B cell (primary cell): ENCODE data around the gene PRR11. TPM values are rescaled to one million over a fixed set of nuclear protein-coding genes. Genes with fewer than 3 reads are reported as not detected.

Experiments
- ATAC-seq: fragments of 200-7000 bp; cut with Tn5 transposase; one replicate; pipeline ENCODE4 v1.10.0; 2021; ENCODE audit warnings: low read depth, mild to moderate bottlenecking, moderate number of reproducible peaks, moderate library complexity
- CTCF ChIA-PET: fragments of 350-600 bp; sonication (Branson Sonifier 250); formaldehyde crosslinking; loops from one replicate; lab custom pipeline; 2021; ENCODE audit warnings: antibody characterized with exemption, inconsistent platforms; lab: Charles Lee
- POLR2A ChIA-PET: fragments of 350-600 bp; sonication (Branson Sonifier 250); formaldehyde crosslinking; loops from one replicate; lab custom pipeline; 2021; ENCODE audit warnings: antibody characterized with exemption; lab: Charles Lee
- DNase-seq: peaks from one replicate; pipeline ENCODE4 v3.0.0; 2013
- H2AFZ ChIP-seq: 2 replicates; pipeline ENCODE4 v1.6.1; 2012; ENCODE audit warnings: mild to moderate bottlenecking, low read depth, low read length; ENCODE audit not compliant: insufficient read depth, poor library complexity, severe bottlenecking
- H3K27ac ChIP-seq, 2 donors: 1 replicate in 1 of 2; 2 replicates in 1 of 2; pipeline ENCODE4 v1.5.1; 2012 to 2013; ENCODE audit warnings: low read length in 2 of 2, mild to moderate bottlenecking in 2 of 2, moderate library complexity in 1 of 2
- H3K27me3 ChIP-seq, 4 experiments: fragments of 200-600 bp in 1 of 4; sonication (generic) in 1 of 4; replicated peaks in 1 of 4; 1 replicate in 2 of 4; 2 replicates in 2 of 4; pipeline versions ENCODE4 v1.6.1 to v1.7.0; 2013 to 2016; ENCODE audit warnings: low read length in 3 of 4, mild to moderate bottlenecking in 2 of 4, mixed read lengths in 1 of 4, moderate library complexity in 1 of 4; ENCODE audit not compliant: insufficient read depth in 4 of 4, control insufficient read depth in 3 of 4; ENCODE audit errors: control extremely low read depth in 1 of 4
- H3K36me3 ChIP-seq, 2 experiments: replicated peaks in 1 of 2; 1 replicate in 1 of 2; 2 replicates in 1 of 2; pipeline versions ENCODE4 v1.6.1 to v1.7.1; 2013; ENCODE audit warnings: low read length in 1 of 2; ENCODE audit not compliant: insufficient read depth in 2 of 2, control insufficient read depth in 1 of 2; ENCODE audit errors: control extremely low read depth in 1 of 2, extremely low read depth in 1 of 2
- H3K4me1 ChIP-seq, 2 donors: fragments of 200-600 bp in 1 of 2; sonication (generic) in 1 of 2; 1 replicate in 1 of 2; 2 replicates in 1 of 2; pipeline versions ENCODE4 v1.5.1 to v1.6.1; 2013 to 2017; ENCODE audit warnings: low read length in 2 of 2; ENCODE audit not compliant: control insufficient read depth in 2 of 2, insufficient read depth in 2 of 2
- H3K4me2 ChIP-seq: replicated peaks from 2 replicates; pipeline ENCODE3; 2012; ENCODE audit warnings: mild to moderate bottlenecking, low read depth, low read length; ENCODE audit not compliant: poor library complexity, severe bottlenecking
- H3K4me3 ChIP-seq, 5 experiments: fragments of 200-600 bp in 1 of 5; sonication (generic) in 1 of 5; 1 replicate in 3 of 5; 2 replicates in 2 of 5; pipeline versions ENCODE4 v1.5.1 to v1.7.0; 2011 to 2016; ENCODE audit warnings: low read length in 4 of 5, mild to moderate bottlenecking in 4 of 5, low read depth in 2 of 5, control low read depth in 1 of 5, moderate library complexity in 1 of 5; ENCODE audit not compliant: insufficient read depth in 1 of 5; ENCODE audit errors: control extremely low read depth in 1 of 5, extremely low read depth in 1 of 5
- H3K79me2 ChIP-seq: fragments of 200-600 bp; sonication (generic); one replicate; pipeline ENCODE4 v1.6.0; 2016; ENCODE audit warnings: low read length; ENCODE audit not compliant: control insufficient read depth, insufficient read depth
- H3K9ac ChIP-seq: fragments of 200-600 bp; sonication (generic); 2 replicates; pipeline ENCODE4 v1.6.1; 2017; ENCODE audit warnings: mild to moderate bottlenecking, low read length, moderate library complexity
- H3K9me3 ChIP-seq, 3 donors: one replicate each; pipeline versions ENCODE4 v1.6.1 to v1.7.1; 2013; ENCODE audit warnings: low read length in 2 of 3; ENCODE audit not compliant: control insufficient read depth in 2 of 3, insufficient read depth in 1 of 3; ENCODE audit errors: control extremely low read depth in 1 of 3
- H4K20me1 ChIP-seq: 2 replicates; pipeline ENCODE4 v1.6.0; 2012; ENCODE audit warnings: mild to moderate bottlenecking, low read length; ENCODE audit not compliant: insufficient read depth, control insufficient read depth, poor library complexity, severe bottlenecking
- H3K27ac Mint-ChIP-seq: one replicate; pipeline ENCODE4 v1.8.0; 2021; ENCODE audit warnings: mixed read lengths
- H3K27me3 Mint-ChIP-seq: one replicate; pipeline ENCODE4 v1.8.0; 2021; ENCODE audit warnings: mixed read lengths
- H3K4me1 Mint-ChIP-seq: one replicate; pipeline ENCODE4 v1.8.0; 2021; ENCODE audit warnings: mixed read lengths
- H3K4me3 Mint-ChIP-seq: one replicate; pipeline ENCODE4 v1.8.0; 2021; ENCODE audit warnings: mixed read lengths
- H3K9me3 Mint-ChIP-seq: one replicate; pipeline ENCODE4 v1.8.0; 2022; ENCODE audit warnings: mixed read lengths; ENCODE audit not compliant: insufficient read depth
- EZH2 ChIP-seq: IDR thresholded peaks from 2 replicates; pipeline ENCODE4 v1.6.1; 2012; ENCODE audit warnings: borderline replicate concordance, low read depth, mild to moderate bottlenecking, moderate library complexity, low read length; ENCODE audit not compliant: insufficient read depth, poor library complexity, severe bottlenecking
- WGBS: methylation state at CpG from one replicate; pipeline ENCODE4 v1.1.5; 2013; ENCODE audit warnings: missing lambda C conversion rate; ENCODE audit not compliant: insufficient coverage; 5-methylcytosine and 5-hydroxymethylcytosine counted together
- intact Hi-C: fragments of 100-400 bp; cut with micrococcal nuclease; formaldehyde crosslinking; loops from one replicate; pipeline ENCODE4 v1.10.0; 2022
- polyA plus RNA-seq: library from polyadenylated mRNA; depleted of rRNA; stranded (reverse); fragments of >200 nt; gene quantifications from 2 replicates; pipeline ENCODE4 v1.2.3, GENCODE V29; 2012
- total RNA-seq, 2 donors: library from RNA; stranded (reverse); fragments of 120-200 nt in 1 of 2; gene quantifications; 1 replicate in 1 of 2; 2 replicates in 1 of 2; pipeline versions ENCODE4 v1.2.3 to v1.2.4, GENCODE V29; 2013 to 2022
- TF ChIP-seq, protein P1 (sequence below): fragments of 200-600 bp; IDR thresholded peaks from one replicate; pipeline ENCODE4 v1.8.0; 2022; ENCODE audit warnings: antibody characterized with exemption, mild to moderate bottlenecking

Gene PRR11
- total and polyA plus RNA-seq, 2 donors (not counting 1 experiment from before 2014, with no cell fraction given): 1.2 to 1.5 TPM

DNA sequence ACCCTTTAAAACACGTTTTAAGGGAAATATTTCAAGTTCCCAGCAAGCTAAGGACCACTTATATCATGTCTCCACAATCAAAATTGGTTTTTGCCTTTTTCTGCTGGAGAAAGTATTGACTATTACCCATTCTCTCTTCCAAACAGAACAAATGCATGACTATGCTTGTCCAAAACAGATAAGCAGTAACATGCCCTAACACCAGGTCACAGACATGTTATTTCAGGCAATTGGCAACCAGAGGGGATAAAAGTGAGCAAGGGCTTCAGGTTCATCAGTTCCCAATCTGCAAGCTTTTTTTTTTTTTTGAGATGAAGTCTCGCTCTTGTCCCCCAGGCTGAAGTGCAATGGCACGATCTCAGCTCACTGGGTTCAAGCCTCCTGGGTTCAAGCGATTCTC is 15.6 kb upstream of the PRR11 start:
- Histone ChIP-seq H3K27ac (no peak overlapping the region), H3K9me3 (no peaks in the 10 kb centered on the region), H3K9ac (no peak overlapping the region), H3K4me1 (no peaks in the 10 kb centered on the region), H3K36me3 (no peaks in the 10 kb centered on the region), H4K20me1 (no peaks in the 10 kb centered on the region), H3K79me2 (peaks cover 90% of the 10 kb centered on the region), H3K4me3 (no peak overlapping the region), H3K4me2 (no peak overlapping the region), H3K27me3 (no peaks in the 10 kb centered on the region), H2AFZ (no peak overlapping the region)
- no peak overlapping the region for H3K27ac Mint-ChIP-seq
- no peaks in the 10 kb centered on the region for H3K4me1 Mint-ChIP-seq
- ATAC-seq: no peak
- no peaks in the 10 kb centered on the region for H3K9me3 Mint-ChIP-seq
- H3K27me3 Mint-ChIP-seq: no peaks in the 10 kb centered on the region
- 100% methylated on average over 1 of the region's 4 CpGs for WGBS
- no peak overlapping the region for H3K4me3 Mint-ChIP-seq
- intact Hi-C loops: no loop called here
- ChIA-PET CTCF (no interaction called here), POLR2A (no interaction called here)
- TF ChIP-seq EZH2: no peak
- TF ChIP-seq, protein P1, sequence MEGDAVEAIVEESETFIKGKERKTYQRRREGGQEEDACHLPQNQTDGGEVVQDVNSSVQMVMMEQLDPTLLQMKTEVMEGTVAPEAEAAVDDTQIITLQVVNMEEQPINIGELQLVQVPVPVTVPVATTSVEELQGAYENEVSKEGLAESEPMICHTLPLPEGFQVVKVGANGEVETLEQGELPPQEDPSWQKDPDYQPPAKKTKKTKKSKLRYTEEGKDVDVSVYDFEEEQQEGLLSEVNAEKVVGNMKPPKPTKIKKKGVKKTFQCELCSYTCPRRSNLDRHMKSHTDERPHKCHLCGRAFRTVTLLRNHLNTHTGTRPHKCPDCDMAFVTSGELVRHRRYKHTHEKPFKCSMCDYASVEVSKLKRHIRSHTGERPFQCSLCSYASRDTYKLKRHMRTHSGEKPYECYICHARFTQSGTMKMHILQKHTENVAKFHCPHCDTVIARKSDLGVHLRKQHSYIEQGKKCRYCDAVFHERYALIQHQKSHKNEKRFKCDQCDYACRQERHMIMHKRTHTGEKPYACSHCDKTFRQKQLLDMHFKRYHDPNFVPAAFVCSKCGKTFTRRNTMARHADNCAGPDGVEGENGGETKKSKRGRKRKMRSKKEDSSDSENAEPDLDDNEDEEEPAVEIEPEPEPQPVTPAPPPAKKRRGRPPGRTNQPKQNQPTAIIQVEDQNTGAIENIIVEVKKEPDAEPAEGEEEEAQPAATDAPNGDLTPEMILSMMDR: no peak
- no peak for DNase-seq

DNA sequence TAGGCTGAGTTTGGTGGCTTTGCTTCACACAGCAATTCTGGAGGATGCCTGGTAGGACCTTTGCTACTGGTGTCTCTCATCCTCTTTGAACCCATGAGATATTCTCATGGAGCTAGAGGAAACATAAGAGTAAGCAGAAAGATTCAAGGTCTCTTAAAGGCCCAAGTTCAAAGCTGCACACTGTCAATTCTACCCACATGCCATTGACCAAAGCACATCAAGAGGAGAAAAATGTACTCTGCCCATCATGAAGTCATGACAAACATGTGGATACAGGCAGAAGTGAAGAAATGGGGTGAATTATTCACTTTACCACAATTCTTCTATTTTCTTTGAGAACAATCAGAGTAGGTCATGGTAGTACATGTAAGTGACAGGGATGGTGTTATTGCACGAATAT is 13.7 kb upstream of the PRR11 start:
- Histone ChIP-seq H2AFZ (no peak overlapping the region), H3K4me3 (no peak overlapping the region), H3K27me3 (no peaks in the 10 kb centered on the region), H3K9ac (no peak overlapping the region), H4K20me1 (no peaks in the 10 kb centered on the region), H3K27ac (no peak overlapping the region), H3K9me3 (no peaks in the 10 kb centered on the region), H3K79me2 (peaks cover 93% of the 10 kb centered on the region), H3K4me2 (no peak overlapping the region), H3K4me1 (no peaks in the 10 kb centered on the region), H3K36me3 (no peaks in the 10 kb centered on the region)
- no peak for DNase-seq
- intact Hi-C loops: no loop called here
- ATAC-seq: no peak
- Mint-ChIP-seq H3K27ac (no peak overlapping the region), H3K27me3 (no peaks in the 10 kb centered on the region), H3K4me1 (no peaks in the 10 kb centered on the region), H3K9me3 (no peaks in the 10 kb centered on the region), H3K4me3 (no peak overlapping the region)
- CTCF ChIA-PET: no interaction called here
- TF ChIP-seq, protein P1: no peak
- TF ChIP-seq EZH2: no peak
- no CpG with 5 or more reads among the region's 1 CpG for WGBS
- POLR2A ChIA-PET: no interaction called here
